Measurements from ENCODE around the gene WNT7B.

The WNT7B gene

GRCh38 chr22:45945621-45946106 lies 31.3 kb downstream of the WNT7B start:
- H3K27ac ChIP-seq (ENCODE audit: low read depth, low read length), result no peak overlapping the region
- TF ChIP-seq CTCF (IDR thresholded peaks at IDR 0.05; ENCODE audit: low read depth, low read length, poor library complexity, severe bottlenecking), result no peak

GRCh38 chr22:45942787-45943493 lies 34.0 kb downstream of the WNT7B start:
- Histone ChIP-seq H3K4me1 (ENCODE audit: control insufficient read depth, low read length) (peaks cover 8% of the 10 kb centered on the region), H3K27me3 (ENCODE audit: control insufficient read depth, low read length) (no peaks in the 10 kb centered on the region), H3K4me3 (ENCODE audit: low read length) (no peak overlapping the region), H3K9me2 (replicated peaks; ENCODE audit: control insufficient read depth, low read length) (no peaks in the 10 kb centered on the region), H3K9me3 (ENCODE audit: control insufficient read depth, insufficient read depth, low read length) (no peaks in the 10 kb centered on the region), H3K27ac (ENCODE audit: low read depth, low read length) (no peak overlapping the region), H3K36me3 (ENCODE audit: control insufficient read depth, low read length) (no peaks in the 10 kb centered on the region), H3K4me2 (ENCODE audit: low read length) (no peak overlapping the region), H3F3A (ENCODE audit: control insufficient read depth, insufficient read depth) (no peaks in the 10 kb centered on the region), H3K79me2 (ENCODE audit: control insufficient read depth, low read length) (no peaks in the 10 kb centered on the region), H4K20me1 (ENCODE audit: control insufficient read depth, insufficient read depth, low read depth, low read length) (peaks cover 3% of the 10 kb centered on the region; the same call in 1 of the 2 replicates)
- TF ChIP-seq EZH2phosphoT487 (IDR thresholded peaks at IDR 0.05; ENCODE audit: borderline replicate concordance, low read length) (no peak), CTCF (IDR thresholded peaks at IDR 0.05; ENCODE audit: low read depth, low read length, poor library complexity, severe bottlenecking) (no peak)

More at GRCh38 chr22:45945621-45946106, 31.3 kb downstream of the WNT7B start:
- no peak overlapping the region for H3K4me3 ChIP-seq (ENCODE audit: low read length)
- H3K4me2 ChIP-seq (ENCODE audit: low read length), result no peak overlapping the region
- H3K9me2 ChIP-seq (replicated peaks; ENCODE audit: control insufficient read depth, low read length), result no peaks in the 10 kb centered on the region
- peaks cover 19% of the 10 kb centered on the region for H3K4me1 ChIP-seq (ENCODE audit: control insufficient read depth, low read length)
- H3K27me3 ChIP-seq (ENCODE audit: control insufficient read depth, low read length), result no peaks in the 10 kb centered on the region
- H3K79me2 ChIP-seq (ENCODE audit: control insufficient read depth, low read length), result no peaks in the 10 kb centered on the region
- no peaks in the 10 kb centered on the region for H3K9me3 ChIP-seq (ENCODE audit: control insufficient read depth, insufficient read depth, low read length)
- peaks cover 3% of the 10 kb centered on the region; the same call in 1 of the 2 replicates for H4K20me1 ChIP-seq (ENCODE audit: control insufficient read depth, insufficient read depth, low read depth, low read length)
- H3K36me3 ChIP-seq (ENCODE audit: control insufficient read depth, low read length), result no peaks in the 10 kb centered on the region
- H3F3A ChIP-seq (ENCODE audit: control insufficient read depth, insufficient read depth), result no peaks in the 10 kb centered on the region

- no peak for TF ChIP-seq CTCF (IDR thresholded peaks at IDR 0.05; ENCODE audit: low read depth, low read length, poor library complexity, severe bottlenecking)
- TF ChIP-seq EZH2phosphoT487 (IDR thresholded peaks at IDR 0.05; ENCODE audit: borderline replicate concordance, low read length), result no peak
- Histone ChIP-seq H3K4me2 (ENCODE audit: low read length) (no peak overlapping the region), H3K27me3 (ENCODE audit: control insufficient read depth, low read length) (no peaks in the 10 kb centered on the region), H3K9me3 (ENCODE audit: control insufficient read depth, insufficient read depth, low read length) (no peaks in the 10 kb centered on the region), H3K27ac (ENCODE audit: low read depth, low read length) (no peak overlapping the region), H4K20me1 (ENCODE audit: control insufficient read depth, insufficient read depth, low read depth, low read length) (no peaks in the 10 kb centered on the region), H3F3A (ENCODE audit: control insufficient read depth, insufficient read depth) (no peaks in the 10 kb centered on the region), H3K4me3 (ENCODE audit: low read length) (no peak overlapping the region), H3K9me2 (replicated peaks; ENCODE audit: control insufficient read depth, low read length) (no peaks in the 10 kb centered on the region), H3K36me3 (ENCODE audit: control insufficient read depth, low read length) (no peaks in the 10 kb centered on the region), H3K4me1 (ENCODE audit: control insufficient read depth, low read length) (peaks cover 3% of the 10 kb centered on the region), H3K79me2 (ENCODE audit: control insufficient read depth, low read length) (no peaks in the 10 kb centered on the region)
Observed at GRCh38 chr22:45942344-45942743, 34.6 kb downstream of the WNT7B start.
